GM18499 (cell line): ENCODE data around the gene NDUFB8.

Experiments used
- ATAC-seq: cut with Tn5 transposase; IDR thresholded peaks from one replicate; pipeline ENCODE4 v1.9.1; 2021; ENCODE audit warnings: moderate number of reproducible peaks; ENCODE audit not compliant: insufficient read depth, unreplicated experiment

The NDUFB8 gene

GRCh38 chr10:100544950-100545349, 15.3 kb upstream of the NDUFB8 start:
- ATAC-seq = no peak

- ATAC-seq = no peak
Measured at GRCh38 chr10:100537475-100537874, 7.8 kb upstream of the NDUFB8 start.

GRCh38 chr10:100535715-100536353, 6.2 kb upstream of the NDUFB8 start, which contains the start of gene HIF1AN:
Gene HIF1AN (plus strand): TSS chr10:100535943. CDS start chr10:100535959, 16 bp downstream.
- ATAC-seq = peak; percentile 80

GRCh38 chr10:100535338-100535714, 5.7 kb upstream of the NDUFB8 start:
- ATAC-seq = no peak

- no peak for ATAC-seq
Measured at GRCh38 chr10:100534726-100535125, 5.1 kb upstream of the NDUFB8 start.

GRCh38 chr10:100531761-100532160, 2.1 kb upstream of the NDUFB8 start:
- ATAC-seq = no peak

GRCh38 chr10:100528921-100529474, 673 bp downstream of the NDUFB8 start:
- ATAC-seq = no peak

GRCh38 chr10:100528123-100528886, 1.4 kb downstream of the NDUFB8 start:
- no peak for ATAC-seq

GRCh38 chr10:100524638-100525037, 5.0 kb downstream of the NDUFB8 start:
- no peak for ATAC-seq

GRCh38 chr10:100524206-100524605, 5.5 kb downstream of the NDUFB8 start:
- ATAC-seq = no peak

- ATAC-seq = no peak
Measured at GRCh38 chr10:100522945-100523344, 6.7 kb downstream of the NDUFB8 start.

GRCh38 chr10:100522107-100522801, 7.4 kb downstream of the NDUFB8 start:
- ATAC-seq = no peak

GRCh38 chr10:100520811-100521210, 8.9 kb downstream of the NDUFB8 start:
- ATAC-seq = no peak

GRCh38 chr10:100519311-100520051, 10.2 kb downstream of the NDUFB8 start, which contains the start of gene SEC31B:
Gene SEC31B (minus strand): TSS chr10:100519861. CDS start chr10:100516952, 2,909 bp downstream.
- ATAC-seq = no peak

- ATAC-seq = no peak
Measured at GRCh38 chr10:100518761-100519241, 10.9 kb downstream of the NDUFB8 start.

GRCh38 chr10:100516847-100517246, 12.8 kb downstream of the NDUFB8 start:
- no peak for ATAC-seq

GRCh38 chr10:100515612-100516011, 14.1 kb downstream of the NDUFB8 start:
- ATAC-seq = no peak

GRCh38 chr10:100510533-100511308, 18.9 kb downstream of the NDUFB8 start:
- no peak for ATAC-seq

GRCh38 chr10:100509241-100509840, 20.3 kb downstream of the NDUFB8 start:
- no peak for ATAC-seq
